Fibroblast of upper back skin (primary cell): Measurements from ENCODE around the gene IL36G.
"Not testable (repeated sequence)": the region's sequence is repeated elsewhere in the genome, so short reads cannot be mapped to it uniquely, and the experiment has no call there.

Experiments used
- DNase-seq: peaks from one replicate; pipeline ENCODE4 v3.0.0-alpha.2; 2013

Gene IL36G

DNA sequence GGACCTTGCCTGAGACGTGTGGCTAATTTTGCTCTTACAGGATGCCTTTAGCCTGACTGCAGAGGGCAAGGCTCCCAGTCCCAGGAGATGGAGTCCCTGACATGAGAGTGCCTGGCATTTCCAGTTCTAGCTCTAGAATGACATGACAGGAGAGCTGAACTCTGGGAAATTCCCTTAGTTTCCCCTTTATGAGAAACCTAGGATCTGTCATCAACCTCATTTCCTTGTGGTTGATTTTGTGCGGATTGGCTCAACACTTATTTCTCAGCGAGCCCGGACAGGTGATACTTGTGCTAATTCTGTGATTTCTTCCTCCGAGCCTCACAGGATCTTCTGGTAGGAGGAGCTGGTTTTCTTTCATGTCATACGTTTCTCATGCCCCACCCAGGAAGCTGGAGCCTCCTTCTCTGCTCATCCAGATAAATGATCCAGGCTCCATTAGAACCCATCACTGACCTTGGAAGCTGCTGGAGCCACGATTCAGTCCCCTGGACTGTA is at the start of gene IL36G:
Gene IL36G (plus strand): TSS at position 448 of the 498 bp plus-strand sequence. CDS start 633 bp downstream, outside the sequence.
- DNase-seq = no peak

DNA sequence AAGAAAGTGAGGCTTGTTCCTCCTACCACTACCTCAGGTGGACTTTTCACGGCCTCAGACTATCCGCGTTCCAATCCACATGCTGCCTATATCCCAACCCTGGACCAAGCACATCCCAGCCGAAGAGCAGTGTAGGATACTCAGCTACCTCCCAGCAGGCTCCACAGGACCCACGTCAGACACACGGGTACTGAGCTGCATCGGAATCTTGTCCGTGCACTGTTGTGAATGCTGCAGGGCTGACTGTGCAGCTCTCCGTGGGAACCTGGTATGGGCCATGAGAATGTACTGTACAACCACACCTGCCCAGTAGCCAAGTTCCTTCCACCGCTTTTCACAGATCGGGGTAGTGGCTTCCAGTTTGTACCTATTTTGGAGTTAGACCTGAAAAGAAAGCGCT is 44.5 kb upstream of the IL36G start:
- DNase-seq = no peak

DNA sequence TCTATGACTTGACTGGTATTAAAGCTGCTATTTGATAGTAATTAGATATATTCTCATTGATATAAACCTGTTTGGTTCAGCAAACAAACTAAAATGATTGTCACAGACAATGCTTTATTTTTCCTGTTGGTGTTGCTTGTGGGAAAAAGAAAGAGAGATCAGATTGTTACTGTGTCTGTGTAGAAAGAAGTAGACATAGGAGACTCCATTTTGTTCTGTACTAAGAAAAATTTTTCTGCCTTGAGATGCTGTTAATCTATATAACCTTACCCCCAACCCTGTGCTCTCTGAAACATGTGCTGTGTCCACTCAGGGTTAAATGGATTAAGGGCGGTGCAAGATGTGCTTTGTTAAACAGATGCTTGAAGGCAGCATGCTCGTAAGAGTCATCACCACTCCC is 43.7 kb upstream of the IL36G start:
- DNase-seq = not testable (repeated sequence)

DNA sequence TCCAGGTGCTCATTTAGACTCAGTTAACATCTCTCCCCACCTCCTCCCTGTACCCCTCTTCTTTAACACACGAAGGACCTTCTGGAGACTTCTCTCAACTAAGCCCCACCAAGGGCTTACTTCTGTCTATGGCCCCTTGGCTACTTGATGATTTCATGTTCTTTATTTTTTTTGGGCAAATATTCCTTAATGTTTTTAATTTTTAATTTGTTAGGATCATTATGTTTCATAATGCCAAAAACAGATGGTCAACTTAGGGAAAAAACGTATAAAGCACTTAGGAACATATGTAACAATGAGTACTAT is 40.9 kb upstream of the IL36G start:
- DNase-seq = no peak

DNA sequence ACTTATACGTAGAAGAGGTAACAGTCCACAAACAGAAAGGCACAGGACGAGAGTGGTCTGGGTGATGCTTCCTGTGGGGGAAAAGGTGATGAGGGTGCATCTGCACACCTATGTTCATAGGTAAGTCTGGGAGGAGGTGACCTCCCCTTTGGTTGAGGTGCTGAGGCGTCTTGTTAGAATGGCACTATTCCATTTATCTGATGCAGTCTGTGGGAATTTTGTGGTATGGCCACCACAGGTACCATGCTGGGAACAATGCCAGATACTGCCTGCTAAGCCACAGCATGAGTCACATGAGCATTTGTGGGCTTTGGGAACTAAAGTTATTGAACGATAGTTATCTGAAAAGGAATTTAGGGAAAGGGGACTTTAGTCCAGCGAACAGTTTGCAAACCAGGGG is 38.9 kb upstream of the IL36G start:
- DNase-seq = peak; percentile 50

DNA sequence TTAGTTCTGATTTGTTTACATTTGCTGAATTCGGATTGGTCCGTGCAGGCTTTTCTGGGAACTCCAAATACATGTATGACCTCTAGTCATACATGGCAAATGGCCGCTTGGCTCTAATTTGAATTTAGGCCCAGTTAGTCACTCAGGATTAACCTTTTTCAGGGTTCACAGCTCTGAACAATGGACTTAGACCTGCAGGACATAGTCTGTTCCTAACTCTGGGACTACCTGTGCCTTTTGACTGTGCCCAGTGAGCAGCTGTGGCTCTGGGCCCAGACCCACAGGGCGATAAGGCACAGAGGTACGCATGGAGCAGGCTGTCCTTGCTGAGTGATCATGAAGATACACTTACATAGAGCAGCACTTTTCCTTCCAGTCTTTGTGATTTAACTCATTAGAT is 38.4 kb upstream of the IL36G start:
- DNase-seq = no peak

DNA sequence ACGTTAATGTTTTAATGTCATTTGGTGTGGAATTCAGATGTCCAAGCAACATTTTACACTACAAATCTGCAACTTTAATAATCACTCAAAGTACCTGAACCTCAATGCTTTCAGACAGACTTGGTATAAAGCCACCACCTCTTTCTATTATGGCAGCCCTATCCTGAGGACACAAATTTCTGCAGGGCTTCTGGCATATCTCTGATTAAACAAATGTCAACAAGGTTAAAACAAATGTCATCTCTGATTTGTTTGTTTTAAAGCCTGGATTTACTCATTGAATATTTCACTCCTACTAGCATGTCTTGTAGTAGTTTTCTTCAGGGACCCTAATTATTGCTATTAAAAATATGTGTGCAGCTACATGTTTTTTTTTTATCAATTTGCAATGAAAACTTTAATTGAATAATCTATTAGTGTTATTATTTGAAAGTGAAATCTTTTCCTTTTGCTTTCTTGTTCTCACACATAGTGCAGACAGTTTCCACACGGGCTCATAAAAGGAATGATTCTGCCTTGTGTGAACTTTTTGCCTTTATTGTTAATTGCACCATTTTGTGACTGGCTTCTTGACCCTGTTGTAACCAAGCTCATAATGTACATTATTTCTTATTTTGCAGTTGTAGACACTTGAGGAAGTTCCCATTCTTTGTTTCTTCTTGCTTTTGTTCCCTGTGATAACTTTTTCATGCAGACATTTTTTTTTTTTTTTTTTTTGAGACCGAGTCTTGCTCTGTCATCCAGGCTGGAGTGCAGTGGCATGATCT is 36.8 kb upstream of the IL36G start:
- DNase-seq = no peak

DNA sequence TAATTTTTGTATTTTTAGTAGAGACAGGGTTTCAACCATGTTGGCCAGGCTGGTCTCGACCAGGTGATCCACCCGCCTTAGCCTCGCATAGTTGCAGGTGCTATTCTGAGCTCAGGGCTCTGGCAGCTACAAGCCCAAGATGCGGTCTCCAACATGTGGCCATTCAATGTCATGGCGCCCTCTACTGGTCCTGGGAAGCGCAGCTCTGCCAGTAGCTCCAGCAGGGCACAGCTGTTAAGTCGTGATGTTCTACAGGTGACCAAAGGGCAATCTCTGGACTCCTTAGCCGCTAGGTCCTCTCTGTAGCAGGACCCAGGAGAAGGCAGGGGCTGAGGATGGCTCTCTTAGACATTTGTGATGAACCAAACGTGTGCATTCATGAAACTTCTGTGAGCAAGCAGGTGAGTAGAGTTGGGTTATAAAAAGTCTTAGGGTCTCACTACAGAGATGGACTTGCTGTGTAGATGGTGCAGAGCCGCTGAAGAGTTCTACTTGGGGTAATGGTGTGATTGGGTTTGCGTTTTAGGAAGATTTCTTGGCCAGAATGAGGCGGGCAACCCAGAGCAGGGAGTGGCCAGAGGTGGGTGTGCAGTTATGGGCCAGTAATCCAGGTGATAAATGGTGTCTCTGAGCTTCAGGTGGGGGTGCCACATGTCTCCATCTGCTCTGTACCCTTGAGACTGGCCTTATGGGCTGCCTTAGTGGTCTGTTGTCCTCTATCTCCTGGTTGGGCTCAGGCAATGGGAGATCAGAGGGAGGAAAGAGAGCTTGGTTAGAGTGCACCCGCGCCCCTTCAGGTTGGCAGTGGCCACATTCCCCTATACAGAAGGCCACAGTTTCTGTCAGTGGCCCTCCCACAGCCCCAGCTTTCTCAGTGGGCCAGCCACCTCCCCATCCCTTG is 35.8 kb upstream of the IL36G start:
- DNase-seq = peak; percentile 72

DNA sequence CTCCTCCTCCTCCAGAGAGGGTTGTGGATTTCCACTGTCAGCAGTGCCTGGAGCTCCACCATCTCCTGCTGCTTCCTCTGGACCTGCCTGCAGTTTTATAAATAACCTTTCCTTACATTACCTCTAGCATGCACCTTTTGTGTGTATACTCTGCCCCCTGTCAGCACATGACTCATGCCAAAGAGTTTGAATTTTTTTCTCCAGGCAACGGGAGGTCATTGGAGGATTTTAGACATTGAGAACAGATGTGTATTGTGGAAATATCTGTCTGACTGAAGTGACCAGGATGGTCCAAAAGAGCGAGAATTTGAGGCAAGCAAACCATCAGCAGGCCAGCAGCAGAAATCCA is 35.2 kb upstream of the IL36G start:
- DNase-seq = no peak

DNA sequence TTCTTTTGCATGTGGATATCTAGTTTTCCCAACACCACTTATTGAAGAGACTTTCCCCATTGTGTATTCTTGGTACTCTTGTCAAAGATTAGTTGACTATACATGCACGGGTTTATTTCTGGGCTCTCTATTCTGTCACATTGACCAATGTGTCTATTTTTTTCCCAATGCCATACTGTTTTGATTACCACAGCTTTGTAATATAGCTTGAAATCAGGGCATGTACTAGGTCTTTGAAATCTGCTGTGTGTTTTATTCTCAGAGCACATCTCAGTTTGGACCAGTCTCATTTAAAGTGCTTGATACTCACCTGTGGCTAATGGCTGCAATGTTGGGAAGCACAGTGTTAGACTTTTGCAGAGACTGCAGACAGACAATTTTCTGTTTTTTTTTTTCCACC is 32.8 kb upstream of the IL36G start:
- DNase-seq = no peak

DNA sequence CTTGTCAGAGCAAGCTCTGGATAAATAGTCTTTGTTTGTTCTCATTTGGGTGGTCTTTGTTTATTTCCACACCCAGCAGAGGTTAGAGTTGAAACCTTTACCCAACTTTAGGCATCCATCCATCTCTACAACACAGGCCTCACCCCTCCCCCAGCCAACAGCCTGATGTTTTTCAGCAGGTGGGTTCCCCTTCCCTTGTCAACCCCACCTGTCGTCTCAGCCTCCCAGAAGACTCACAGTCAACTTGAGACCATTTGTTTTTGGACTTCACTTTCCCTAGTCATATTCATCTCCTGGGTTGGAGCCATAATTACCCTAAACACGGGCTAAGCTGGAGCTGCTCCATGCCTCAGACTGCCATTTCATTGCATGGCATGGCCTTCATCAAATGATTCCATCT is 31.7 kb upstream of the IL36G start:
- no peak for DNase-seq

DNA sequence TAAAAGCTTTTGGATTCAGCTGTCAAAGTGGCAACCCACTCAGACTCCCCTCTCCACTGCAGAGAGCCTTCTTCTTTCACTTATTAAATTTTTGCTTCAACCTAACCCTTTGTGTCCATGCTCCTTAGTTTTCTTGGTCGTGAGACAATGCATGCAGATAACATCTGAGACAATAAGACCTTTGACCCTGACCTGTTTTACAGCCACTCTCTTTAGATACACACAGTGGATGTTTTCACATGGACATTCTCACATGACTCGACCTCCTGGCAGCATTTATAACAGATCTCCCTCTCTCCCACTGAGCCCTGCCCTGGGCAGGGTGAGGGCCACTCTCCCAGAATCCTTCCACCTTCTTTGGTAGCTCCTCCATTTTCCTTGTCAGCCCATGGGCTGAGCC is 30.4 kb upstream of the IL36G start:
- DNase-seq = no peak

DNA sequence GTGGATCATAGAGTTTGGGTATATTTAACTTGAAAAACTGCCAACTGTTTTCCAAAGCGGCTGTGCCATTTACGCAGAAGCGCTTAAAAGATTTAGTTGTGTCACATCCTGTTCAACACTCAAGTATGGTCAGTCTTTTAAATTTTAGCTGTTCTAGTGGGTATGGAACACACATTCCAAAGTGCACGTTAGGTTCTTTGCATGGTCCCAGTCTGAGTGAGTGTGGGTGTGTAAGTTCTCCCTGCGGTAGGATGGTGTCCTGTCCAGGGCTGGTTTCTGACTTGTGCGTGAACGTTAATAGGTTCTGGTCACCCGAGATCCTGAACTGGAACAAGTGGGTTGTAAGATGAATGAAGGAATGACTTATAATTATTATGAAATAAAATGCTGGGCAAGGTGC is 28.4 kb upstream of the IL36G start:
- no peak for DNase-seq

DNA sequence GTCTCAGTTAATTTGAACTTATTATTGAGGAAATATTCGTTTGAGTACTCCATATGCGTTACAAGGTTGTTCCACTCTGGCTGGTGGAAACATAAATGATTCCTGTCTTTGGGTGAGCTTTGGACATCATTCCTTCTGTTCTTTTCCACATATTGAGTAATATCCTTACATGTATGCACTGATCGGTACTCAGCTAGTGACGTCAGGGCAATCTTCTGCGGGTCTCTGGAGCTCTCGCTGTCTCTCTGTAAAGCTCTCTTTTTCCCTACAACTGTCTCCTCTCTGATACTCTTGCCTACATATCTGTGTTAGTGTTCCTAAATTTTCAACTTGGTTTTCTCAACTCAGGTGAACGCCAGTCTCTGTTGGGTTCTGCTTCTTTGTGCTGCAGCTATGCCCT is 23.4 kb upstream of the IL36G start:
- DNase-seq = no peak

DNA sequence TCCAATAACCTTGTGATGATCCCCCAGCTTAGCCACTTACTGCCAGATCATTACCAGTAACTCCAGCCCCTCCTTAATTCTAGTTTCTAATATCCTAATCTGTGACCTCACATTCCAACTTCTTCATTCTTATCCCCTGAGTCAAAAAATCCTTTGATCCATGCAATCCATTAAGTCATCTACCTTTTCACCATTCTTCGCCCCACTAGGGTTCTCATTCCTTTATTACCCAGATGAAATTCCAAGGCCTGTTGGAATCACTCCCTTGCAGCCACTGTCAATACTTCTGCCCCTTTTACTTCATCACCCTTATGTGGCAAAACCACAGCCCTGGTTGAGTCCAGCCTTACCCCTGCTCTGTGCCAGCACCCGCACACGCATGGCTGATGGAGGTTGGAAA is 20.3 kb upstream of the IL36G start:
- DNase-seq = peak; percentile 22

DNA sequence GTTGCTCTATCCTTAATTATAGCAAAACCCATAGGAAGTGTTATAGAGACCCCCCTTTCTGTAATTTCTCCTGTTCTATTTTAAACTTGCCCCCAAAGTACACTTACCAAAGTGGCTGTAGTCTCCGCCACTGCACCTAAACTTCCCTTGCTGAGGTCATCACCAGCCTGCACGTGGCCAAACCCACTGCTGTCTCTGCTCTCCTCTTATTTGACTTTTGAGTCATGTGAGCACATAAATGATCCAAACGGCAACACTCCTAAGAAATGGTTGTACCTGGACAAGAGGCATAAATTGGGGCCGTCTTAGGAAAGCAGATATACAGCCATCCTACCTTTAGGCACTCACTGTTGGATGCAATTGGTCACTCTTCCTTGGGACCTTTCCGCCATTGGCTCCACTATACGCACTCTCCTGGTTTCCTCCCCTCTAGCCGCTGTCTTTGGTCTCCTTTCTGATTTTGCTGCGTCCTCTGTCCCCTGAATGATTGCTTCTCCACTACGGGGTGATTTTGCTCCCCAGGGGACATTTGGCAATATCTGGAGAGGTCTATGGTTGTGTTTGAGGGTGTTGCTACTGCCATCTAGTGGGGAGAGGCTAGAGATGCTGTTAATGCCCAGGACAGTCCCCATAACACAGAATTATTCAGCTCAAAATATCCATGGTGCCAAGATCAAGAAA is 19.2 kb upstream of the IL36G start:
- DNase-seq = peak; percentile 69

DNA sequence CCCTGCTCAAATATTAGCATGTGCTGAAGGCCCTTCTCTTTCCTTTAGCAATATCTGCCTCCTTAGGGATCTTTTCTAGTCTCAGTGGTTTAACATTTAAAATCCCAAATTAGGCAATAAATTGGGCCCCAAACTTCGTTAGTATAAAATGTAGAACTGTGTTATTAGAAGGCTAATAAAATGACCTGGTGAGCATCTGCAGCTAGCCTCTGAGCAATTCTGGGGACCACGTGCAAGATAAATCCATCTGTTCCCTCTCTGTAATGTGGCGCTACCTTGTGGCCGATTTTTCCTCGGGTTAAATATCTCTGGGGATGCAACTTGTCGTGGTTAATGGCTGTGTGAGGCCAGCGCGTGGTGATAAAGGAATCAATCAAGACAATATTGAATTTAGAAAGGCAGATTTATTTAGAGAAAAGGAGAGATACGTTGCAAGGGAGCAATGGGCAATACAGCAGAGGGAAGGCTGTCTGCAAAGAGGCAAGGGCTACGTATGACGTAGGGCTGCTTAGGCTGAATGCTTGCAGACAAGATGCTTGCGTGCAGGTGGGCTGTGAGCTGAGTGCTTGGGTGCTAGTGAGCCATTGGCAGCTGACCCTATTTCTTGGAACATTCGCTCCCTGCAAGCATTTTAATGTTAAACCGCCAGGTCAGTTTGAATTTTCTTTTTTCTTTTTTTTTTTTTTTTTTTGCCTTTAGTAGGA is 18.5 kb upstream of the IL36G start:
- DNase-seq = no peak

DNA sequence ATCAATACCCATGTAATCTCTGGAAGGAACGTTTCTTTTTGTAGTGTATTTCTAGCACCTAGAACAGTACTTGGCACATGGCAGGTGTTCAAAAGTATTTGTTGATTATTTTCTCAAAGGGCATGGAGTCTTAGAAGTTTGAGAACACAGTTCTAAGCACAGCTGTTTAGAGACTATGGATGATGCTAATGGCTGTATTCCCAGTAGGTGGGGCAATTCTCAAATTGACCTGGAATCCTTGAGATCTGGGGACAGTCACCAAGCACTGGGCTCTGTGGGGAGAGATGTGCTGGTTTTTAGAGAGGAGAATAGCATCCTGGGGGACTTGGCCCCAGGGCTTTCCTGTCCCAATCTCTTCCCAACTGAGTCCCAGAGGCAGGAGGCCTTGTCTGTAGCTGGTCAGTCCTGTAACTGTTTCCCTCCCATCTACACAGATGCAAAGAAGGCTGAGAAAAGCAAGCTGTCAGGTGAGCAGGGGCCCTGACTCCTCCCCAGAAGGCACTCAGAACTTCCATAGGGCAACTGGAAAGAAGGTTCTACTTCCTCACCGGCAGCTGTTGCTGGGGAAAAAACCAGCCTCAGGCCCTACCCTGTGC is 17.5 kb upstream of the IL36G start:
- DNase-seq = no peak

DNA sequence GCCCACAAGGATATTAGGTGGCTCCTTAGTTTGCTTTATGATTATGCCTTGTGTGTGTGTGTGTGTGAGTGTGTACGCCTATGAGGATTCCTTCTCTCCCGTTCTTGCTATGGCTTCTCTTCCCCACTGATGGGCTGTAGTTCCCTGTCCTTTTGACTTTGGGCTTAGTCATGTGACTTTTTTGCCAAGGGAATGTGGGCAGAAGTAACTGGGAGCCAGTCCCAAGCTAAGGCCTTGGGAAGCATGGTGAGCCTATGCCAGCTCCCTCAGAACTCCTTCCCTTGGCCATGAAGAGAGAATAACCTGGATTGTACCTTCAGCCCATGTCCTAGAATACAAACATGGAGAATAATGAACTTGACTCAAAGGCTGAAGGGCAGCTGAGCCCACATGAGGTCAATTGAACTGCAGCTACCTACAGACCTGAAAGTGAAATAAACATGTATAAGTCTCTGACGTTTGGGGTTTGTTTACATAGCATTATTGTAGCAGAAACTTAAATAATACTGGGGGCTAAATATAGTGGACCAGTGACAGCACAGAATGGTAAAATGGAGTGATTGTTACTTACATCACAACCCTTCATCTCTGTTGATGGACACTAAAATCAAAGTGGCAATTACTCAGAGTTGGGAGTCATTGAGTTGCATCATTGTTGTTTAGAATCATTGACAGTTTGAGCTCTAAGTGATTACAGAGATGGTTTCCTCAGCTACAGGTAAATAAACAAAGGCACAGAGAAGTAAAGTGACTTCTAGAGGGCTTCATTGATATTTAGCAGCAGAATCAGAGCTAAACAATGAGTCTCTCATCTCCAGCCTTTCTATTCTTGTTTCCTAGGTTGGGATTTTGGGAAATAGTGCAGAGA is 15.3 kb upstream of the IL36G start:
- DNase-seq = no peak

DNA sequence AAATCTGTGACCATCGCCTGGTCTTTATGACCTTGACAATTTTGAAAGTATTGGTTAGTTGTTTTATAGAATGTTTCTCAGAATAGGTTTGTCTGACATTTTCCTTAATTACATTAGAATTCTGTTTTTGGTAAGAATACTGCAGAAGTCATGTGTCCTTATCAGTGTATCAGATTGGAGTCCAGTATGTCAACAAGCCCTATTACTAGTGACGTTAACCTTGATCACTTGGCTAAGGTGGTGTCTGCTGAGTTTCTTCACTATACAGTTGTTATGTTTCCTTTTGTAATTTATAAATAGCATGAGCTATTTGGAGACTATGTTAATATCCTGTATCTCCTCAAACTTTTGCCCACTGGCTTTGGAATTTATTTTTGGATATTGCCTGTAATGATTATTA is 10.8 kb upstream of the IL36G start:
- no peak for DNase-seq

DNA sequence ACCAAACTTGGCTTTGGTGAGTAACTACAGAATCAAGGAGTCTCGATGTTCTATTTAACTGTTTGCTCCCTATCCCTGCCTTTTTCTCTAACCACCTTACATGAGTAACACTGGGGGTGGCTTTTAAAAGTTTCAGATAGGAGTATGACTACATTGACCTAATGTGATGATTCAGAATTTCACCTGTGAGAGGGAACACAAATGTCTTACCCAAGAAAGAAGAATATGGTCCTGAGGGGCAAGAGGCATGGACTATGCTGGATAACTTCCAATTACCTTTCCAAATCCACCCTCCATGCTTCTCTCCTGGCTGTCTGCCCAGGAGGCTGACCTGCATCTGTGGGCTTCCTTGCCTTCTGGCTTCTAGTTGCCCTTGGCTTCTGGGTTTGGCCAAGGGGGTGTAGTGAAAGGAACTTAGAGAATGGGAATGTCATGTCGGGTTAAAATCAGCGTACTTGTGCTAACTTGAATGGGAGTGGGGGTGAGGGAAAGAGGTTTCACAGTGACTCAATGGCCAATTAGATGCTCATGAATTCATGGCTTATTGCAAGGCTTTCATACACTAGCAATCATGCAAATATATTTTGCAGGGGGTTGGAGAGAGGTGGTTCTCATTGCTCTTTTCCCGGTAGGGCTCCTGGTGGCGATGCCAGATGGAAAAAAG is 5.3 kb upstream of the IL36G start:
- DNase-seq = no peak
